Measurements from ENCODE around the gene VKORC1L1.
A peak's percentile ranks its signal among the peaks of the same experiment; 100 is the strongest.
"Not testable (repeated sequence)": the region's sequence is repeated elsewhere in the genome, so short reads cannot be mapped to it uniquely, and the experiment has no call there.

Gene VKORC1L1

GRCh38 chr7:65872776-65873581, at the start of gene VKORC1L1:
Gene VKORC1L1, plus strand, starts transcription at chr7:65873074. Its CDS starts 298 bp downstream, at chr7:65873372.
- Histone ChIP-seq H3K4me1 (ENCODE audit: insufficient read depth, insufficient read length) (no peaks in the 10 kb centered on the region), H3K9ac (ENCODE audit: insufficient read length, low read depth) (peak within 1 kb of the TSS; percentile 90), H3K9me3 (ENCODE audit: insufficient read depth, low read length) (no peaks in the 10 kb centered on the region), H3K27me3 (ENCODE audit: insufficient read depth, insufficient read length) (no peaks in the 10 kb centered on the region), H3K36me3 (ENCODE audit: insufficient read depth, insufficient read length, low read length) (peaks cover 5% of the 10 kb centered on the region), H3K4me3 (ENCODE audit: insufficient read length, low read depth) (peak within 1 kb of the TSS; percentile 72)
- DNase-seq (ENCODE audit: low read depth, low spot score) = peak; percentile 89
- TF ChIP-seq SUZ12 (IDR thresholded peaks at IDR 0.05; ENCODE audit: extremely low read depth, insufficient read depth, insufficient read length) (no peak), ZNF274 (IDR thresholded peaks at IDR 0.05; ENCODE audit: low read depth, low read length) (no peak), YY1 (IDR thresholded peaks at IDR 0.05; ENCODE audit: insufficient read depth, insufficient read length) (no peak)

- no peaks in the 10 kb centered on the region for H3K9me3 ChIP-seq (ENCODE audit: insufficient read depth, low read length)
- H3K27me3 ChIP-seq (ENCODE audit: insufficient read depth, insufficient read length) = no peaks in the 10 kb centered on the region
- no peaks in the 10 kb centered on the region for H3K4me1 ChIP-seq (ENCODE audit: insufficient read depth, insufficient read length)
These were observed 45.5 kb upstream of the VKORC1L1 start for GRCh38 chr7:65827366-65827765.

GRCh38 chr7:65832281-65832680, 40.6 kb upstream of the VKORC1L1 start:
- Histone ChIP-seq H3K27me3 (ENCODE audit: insufficient read depth, insufficient read length) (no peaks in the 10 kb centered on the region), H3K9ac (ENCODE audit: insufficient read length, low read depth) (no peak overlapping the region), H3K36me3 (ENCODE audit: insufficient read depth, insufficient read length, low read length) (no peaks in the 10 kb centered on the region), H3K4me3 (ENCODE audit: insufficient read length, low read depth) (no peak overlapping the region), H3K9me3 (ENCODE audit: insufficient read depth, low read length) (peaks cover 4% of the 10 kb centered on the region; the same call in 1 of the 2 replicates), H3K4me1 (ENCODE audit: insufficient read depth, insufficient read length) (no peaks in the 10 kb centered on the region)
- TF ChIP-seq YY1 (IDR thresholded peaks at IDR 0.05; ENCODE audit: insufficient read depth, insufficient read length) = no peak
- no peak for DNase-seq (ENCODE audit: low read depth, low spot score)

More at GRCh38 chr7:65827366-65827765, 45.5 kb upstream of the VKORC1L1 start:
- H3K36me3 ChIP-seq (ENCODE audit: insufficient read depth, insufficient read length, low read length) = no peaks in the 10 kb centered on the region
- H3K9ac ChIP-seq (ENCODE audit: insufficient read length, low read depth) = no peak overlapping the region
- no peak overlapping the region for H3K4me3 ChIP-seq (ENCODE audit: insufficient read length, low read depth)
- no peak for TF ChIP-seq SUZ12 (IDR thresholded peaks at IDR 0.05; ENCODE audit: extremely low read depth, insufficient read depth, insufficient read length)
- TF ChIP-seq YY1 (IDR thresholded peaks at IDR 0.05; ENCODE audit: insufficient read depth, insufficient read length) = no peak
- TF ChIP-seq ZNF274 (IDR thresholded peaks at IDR 0.05; ENCODE audit: low read depth, low read length) = no peak
- no peak for DNase-seq (ENCODE audit: low read depth, low spot score)

GRCh38 chr7:65836684-65837083, 36.2 kb upstream of the VKORC1L1 start:
- H3K36me3 ChIP-seq (ENCODE audit: insufficient read depth, insufficient read length, low read length); H3K9ac ChIP-seq (ENCODE audit: insufficient read length, low read depth); DNase-seq (ENCODE audit: low read depth, low spot score); H3K4me1 ChIP-seq (ENCODE audit: insufficient read depth, insufficient read length); H3K9me3 ChIP-seq (ENCODE audit: insufficient read depth, low read length); H3K4me3 ChIP-seq (ENCODE audit: insufficient read length, low read depth); H3K27me3 ChIP-seq (ENCODE audit: insufficient read depth, insufficient read length): not testable (repeated sequence)

GRCh38 chr7:65837541-65837956, 35.3 kb upstream of the VKORC1L1 start:
- not testable (repeated sequence) for H3K4me1 ChIP-seq (ENCODE audit: insufficient read depth, insufficient read length); DNase-seq (ENCODE audit: low read depth, low spot score); H3K4me3 ChIP-seq (ENCODE audit: insufficient read length, low read depth); H3K27me3 ChIP-seq (ENCODE audit: insufficient read depth, insufficient read length); H3K9me3 ChIP-seq (ENCODE audit: insufficient read depth, low read length); H3K36me3 ChIP-seq (ENCODE audit: insufficient read depth, insufficient read length, low read length); H3K9ac ChIP-seq (ENCODE audit: insufficient read length, low read depth)

- TF ChIP-seq ZNF274 (IDR thresholded peaks at IDR 0.05; ENCODE audit: low read depth, low read length) (no peak), YY1 (IDR thresholded peaks at IDR 0.05; ENCODE audit: insufficient read depth, insufficient read length) (no peak), SUZ12 (IDR thresholded peaks at IDR 0.05; ENCODE audit: extremely low read depth, insufficient read depth, insufficient read length) (no peak)
- DNase-seq (ENCODE audit: low read depth, low spot score) = no peak
- no peak overlapping the region for H3K9ac ChIP-seq (ENCODE audit: insufficient read length, low read depth)
These were observed 33.0 kb upstream of the VKORC1L1 start for GRCh38 chr7:65839846-65840245.

GRCh38 chr7:65840446-65840845, 32.4 kb upstream of the VKORC1L1 start:
- Histone ChIP-seq H3K36me3 (ENCODE audit: insufficient read depth, insufficient read length, low read length) (no peaks in the 10 kb centered on the region), H3K27me3 (ENCODE audit: insufficient read depth, insufficient read length) (no peaks in the 10 kb centered on the region), H3K9me3 (ENCODE audit: insufficient read depth, low read length) (peaks cover 8% of the 10 kb centered on the region; the same call in 1 of the 2 replicates), H3K9ac (ENCODE audit: insufficient read length, low read depth) (no peak overlapping the region), H3K4me1 (ENCODE audit: insufficient read depth, insufficient read length) (peaks cover 2% of the 10 kb centered on the region), H3K4me3 (ENCODE audit: insufficient read length, low read depth) (no peak overlapping the region)
- no peak for DNase-seq (ENCODE audit: low read depth, low spot score)
- no peak for TF ChIP-seq SUZ12 (IDR thresholded peaks at IDR 0.05; ENCODE audit: extremely low read depth, insufficient read depth, insufficient read length)
- TF ChIP-seq YY1 (IDR thresholded peaks at IDR 0.05; ENCODE audit: insufficient read depth, insufficient read length) = no peak
- TF ChIP-seq ZNF274 (IDR thresholded peaks at IDR 0.05; ENCODE audit: low read depth, low read length) = no peak

More at GRCh38 chr7:65839846-65840245, 33.0 kb upstream of the VKORC1L1 start:
- Histone ChIP-seq H3K36me3 (ENCODE audit: insufficient read depth, insufficient read length, low read length) (no peaks in the 10 kb centered on the region), H3K4me3 (ENCODE audit: insufficient read length, low read depth) (no peak overlapping the region), H3K9me3 (ENCODE audit: insufficient read depth, low read length) (peaks cover 8% of the 10 kb centered on the region; the same call in 1 of the 2 replicates), H3K27me3 (ENCODE audit: insufficient read depth, insufficient read length) (no peaks in the 10 kb centered on the region), H3K4me1 (ENCODE audit: insufficient read depth, insufficient read length) (peaks cover 2% of the 10 kb centered on the region)

- not testable (repeated sequence) for H3K36me3 ChIP-seq (ENCODE audit: insufficient read depth, insufficient read length, low read length); H3K9ac ChIP-seq (ENCODE audit: insufficient read length, low read depth); H3K4me3 ChIP-seq (ENCODE audit: insufficient read length, low read depth); DNase-seq (ENCODE audit: low read depth, low spot score); H3K27me3 ChIP-seq (ENCODE audit: insufficient read depth, insufficient read length); H3K4me1 ChIP-seq (ENCODE audit: insufficient read depth, insufficient read length); H3K9me3 ChIP-seq (ENCODE audit: insufficient read depth, low read length)
These were observed 29.3 kb upstream of the VKORC1L1 start for GRCh38 chr7:65843616-65844015.
